Stimulated activated CD8-positive, alpha-beta memory T cell treated with anti-CD3 and anti-CD28 coated beads, Interleukin-12 subunit alpha, Interleukin-12 subunit beta, amount 100 ng/mL, for 4 hours (primary cell): ENCODE measurements around the gene SEC61A2.
"Not testable (repeated sequence)": the region's sequence is repeated elsewhere in the genome, so short reads cannot be mapped to it uniquely, and the experiment has no call there.

Experiments used
- DNase-seq: peaks from one replicate; pipeline ENCODE4 v3.0.0-alpha.2; 2020; ENCODE audit warnings: low read depth

SEC61A2 gene

GRCh38 chr10:12129222-12130111, at the start of gene SEC61A2:
Gene SEC61A2, plus strand, starts transcription at chr10:12129677. Its CDS starts 111 bp downstream, at chr10:12129788.
- peak; percentile 97 for DNase-seq

- DNase-seq: no peak
Measured at GRCh38 chr10:12081470-12081869, 48.0 kb upstream of the SEC61A2 start.

- no peak for DNase-seq
Measured at GRCh38 chr10:12081879-12082557, 47.5 kb upstream of the SEC61A2 start.

- DNase-seq: no peak
Measured at GRCh38 chr10:12088919-12089318, 40.6 kb upstream of the SEC61A2 start.

- DNase-seq: no peak
Measured at GRCh38 chr10:12091421-12091820, 38.1 kb upstream of the SEC61A2 start.

GRCh38 chr10:12097361-12097760, 32.1 kb upstream of the SEC61A2 start:
- DNase-seq: not testable (repeated sequence)

GRCh38 chr10:12097791-12098190, 31.7 kb upstream of the SEC61A2 start:
- no peak for DNase-seq

GRCh38 chr10:12098966-12099365, 30.5 kb upstream of the SEC61A2 start:
- no peak for DNase-seq

GRCh38 chr10:12103802-12104201, 25.7 kb upstream of the SEC61A2 start:
- DNase-seq: no peak

GRCh38 chr10:12107781-12108180, 21.7 kb upstream of the SEC61A2 start:
- DNase-seq: no peak

GRCh38 chr10:12109286-12109685, 20.2 kb upstream of the SEC61A2 start:
- no peak for DNase-seq

GRCh38 chr10:12111528-12111927, 17.9 kb upstream of the SEC61A2 start:
- no peak for DNase-seq

GRCh38 chr10:12113627-12114026, 15.8 kb upstream of the SEC61A2 start:
- DNase-seq: no peak

- DNase-seq: no peak
Measured at GRCh38 chr10:12121673-12122072, 7.8 kb upstream of the SEC61A2 start.

GRCh38 chr10:12130237-12130872, 878 bp downstream of the SEC61A2 start:
- DNase-seq: no peak

GRCh38 chr10:12135631-12136030, 6.2 kb downstream of the SEC61A2 start:
- no peak for DNase-seq

GRCh38 chr10:12140038-12140437, 10.6 kb downstream of the SEC61A2 start:
- no peak for DNase-seq

GRCh38 chr10:12144538-12144937, 15.1 kb downstream of the SEC61A2 start:
- DNase-seq: no peak

GRCh38 chr10:12150163-12150562, 20.7 kb downstream of the SEC61A2 start:
- no peak for DNase-seq

- no peak for DNase-seq
Measured at GRCh38 chr10:12154516-12154915, 25.0 kb downstream of the SEC61A2 start.

GRCh38 chr10:12156367-12157123, 27.1 kb downstream of the SEC61A2 start:
- no peak for DNase-seq

- no peak for DNase-seq
Measured at GRCh38 chr10:12158111-12158510, 28.6 kb downstream of the SEC61A2 start.
